ENCODE results near the gene FLACC1. TPM values are rescaled to one million over a fixed set of nuclear protein-coding genes. Genes with fewer than 3 reads are reported as not detected.

Gene FLACC1
- total RNA-seq, 2 donors from 2014 or later, result 0.79 to 0.91 TPM

DNA sequence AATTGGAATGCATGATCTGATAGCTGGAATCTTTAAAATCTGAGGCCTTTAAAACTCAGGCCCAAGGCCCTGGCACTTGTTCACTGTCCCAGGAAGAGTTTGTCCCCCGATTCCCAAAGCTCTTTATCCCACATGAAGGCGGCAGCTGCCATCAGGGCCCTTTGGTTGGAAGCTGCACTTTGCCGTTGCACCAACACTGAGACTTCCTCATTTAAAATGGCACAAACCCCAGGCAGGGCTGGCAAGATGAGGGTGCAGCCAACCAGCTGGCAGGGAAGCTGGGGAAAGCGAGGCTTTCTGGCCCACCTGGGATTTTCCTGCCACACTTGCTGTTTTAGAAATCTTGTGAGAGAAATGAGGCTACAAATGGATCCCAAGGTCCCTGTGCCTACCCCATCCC, 6.3 kb downstream of the FLACC1 start:
- Mint-ChIP-seq H3K27ac (no peak overlapping the region), H3K36me3 (ENCODE audit: low read depth) (no peaks in the 10 kb centered on the region), H3K9me3 (no peaks in the 10 kb centered on the region), H3K27me3 (ENCODE audit: insufficient read depth) (peaks cover 51% of the 10 kb centered on the region), H3K4me1 (no peaks in the 10 kb centered on the region), H3K4me3 (no peak overlapping the region)
- Histone ChIP-seq H3K9ac (ENCODE audit: extremely low read depth, low read length, poor library complexity, severe bottlenecking) (no peak overlapping the region), H3K27ac (ENCODE audit: low read depth, low read length) (no peak overlapping the region), H3K36me3 (ENCODE audit: control insufficient read depth, insufficient read depth, low read length) (no peaks in the 10 kb centered on the region), H3K27me3 (ENCODE audit: control insufficient read depth, insufficient read depth, low read length, poor library complexity, severe bottlenecking) (peaks cover 61% of the 10 kb centered on the region), H3K4me3 (ENCODE audit: low read length) (no peak overlapping the region), H3K4me1 (ENCODE audit: control insufficient read depth, insufficient read depth, low read length) (no peaks in the 10 kb centered on the region), H3K9me3 (ENCODE audit: control insufficient read depth, low read length) (no peaks in the 10 kb centered on the region)
- TF ChIP-seq, protein P1, sequence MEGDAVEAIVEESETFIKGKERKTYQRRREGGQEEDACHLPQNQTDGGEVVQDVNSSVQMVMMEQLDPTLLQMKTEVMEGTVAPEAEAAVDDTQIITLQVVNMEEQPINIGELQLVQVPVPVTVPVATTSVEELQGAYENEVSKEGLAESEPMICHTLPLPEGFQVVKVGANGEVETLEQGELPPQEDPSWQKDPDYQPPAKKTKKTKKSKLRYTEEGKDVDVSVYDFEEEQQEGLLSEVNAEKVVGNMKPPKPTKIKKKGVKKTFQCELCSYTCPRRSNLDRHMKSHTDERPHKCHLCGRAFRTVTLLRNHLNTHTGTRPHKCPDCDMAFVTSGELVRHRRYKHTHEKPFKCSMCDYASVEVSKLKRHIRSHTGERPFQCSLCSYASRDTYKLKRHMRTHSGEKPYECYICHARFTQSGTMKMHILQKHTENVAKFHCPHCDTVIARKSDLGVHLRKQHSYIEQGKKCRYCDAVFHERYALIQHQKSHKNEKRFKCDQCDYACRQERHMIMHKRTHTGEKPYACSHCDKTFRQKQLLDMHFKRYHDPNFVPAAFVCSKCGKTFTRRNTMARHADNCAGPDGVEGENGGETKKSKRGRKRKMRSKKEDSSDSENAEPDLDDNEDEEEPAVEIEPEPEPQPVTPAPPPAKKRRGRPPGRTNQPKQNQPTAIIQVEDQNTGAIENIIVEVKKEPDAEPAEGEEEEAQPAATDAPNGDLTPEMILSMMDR (conservative IDR thresholded peaks at IDR 0.05), result no peak
- whole genome bisulfite sequencing, 2 experiments (ENCODE audit: insufficient coverage in 1 of 2, insufficient read length in 1 of 2), result 94 to 100% methylated on average over 2 to 4 of the region's 4 CpGs
- no peak for DNase-seq

DNA sequence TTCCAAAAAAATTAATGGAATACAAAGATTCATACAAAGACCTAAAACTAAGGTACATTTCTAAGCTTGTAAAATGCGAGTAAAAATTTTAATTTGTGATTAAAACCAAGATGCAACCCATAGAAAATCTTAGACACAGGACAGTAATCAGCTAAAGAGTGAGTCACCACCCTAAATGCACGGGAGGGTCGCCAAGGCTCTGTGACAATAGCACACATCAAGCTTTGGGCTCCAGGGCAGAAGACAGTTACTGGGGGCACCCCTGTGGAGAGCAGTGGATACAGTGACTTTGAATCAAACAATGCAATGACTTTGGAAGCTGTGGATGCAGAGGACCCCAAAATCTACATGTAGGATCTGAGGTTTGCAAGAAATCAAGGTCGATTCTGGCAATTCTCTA, 7.5 kb downstream of the FLACC1 start:
- Mint-ChIP-seq H3K36me3 (ENCODE audit: low read depth) (no peaks in the 10 kb centered on the region), H3K4me3 (no peak overlapping the region), H3K27me3 (ENCODE audit: insufficient read depth) (peaks cover 54% of the 10 kb centered on the region), H3K4me1 (no peaks in the 10 kb centered on the region), H3K27ac (no peak overlapping the region), H3K9me3 (no peaks in the 10 kb centered on the region)
- Histone ChIP-seq H3K9ac (ENCODE audit: extremely low read depth, low read length, poor library complexity, severe bottlenecking) (no peak overlapping the region), H3K4me1 (ENCODE audit: control insufficient read depth, insufficient read depth, low read length) (no peaks in the 10 kb centered on the region), H3K27ac (ENCODE audit: low read depth, low read length) (no peak overlapping the region), H3K9me3 (ENCODE audit: control insufficient read depth, low read length) (no peaks in the 10 kb centered on the region), H3K4me3 (ENCODE audit: low read length) (no peak overlapping the region), H3K36me3 (ENCODE audit: control insufficient read depth, insufficient read depth, low read length) (no peaks in the 10 kb centered on the region), H3K27me3 (ENCODE audit: control insufficient read depth, insufficient read depth, low read length, poor library complexity, severe bottlenecking) (peaks cover 63% of the 10 kb centered on the region)
- 61 to 78% methylated on average over 2 to 4 of the region's 4 CpGs for WGBS, 2 experiments (ENCODE audit: insufficient coverage in 1 of 2, insufficient read length in 1 of 2)
- peak; percentile 34 for DNase-seq
- TF ChIP-seq, protein P1 (conservative IDR thresholded peaks at IDR 0.05), result no peak

DNA sequence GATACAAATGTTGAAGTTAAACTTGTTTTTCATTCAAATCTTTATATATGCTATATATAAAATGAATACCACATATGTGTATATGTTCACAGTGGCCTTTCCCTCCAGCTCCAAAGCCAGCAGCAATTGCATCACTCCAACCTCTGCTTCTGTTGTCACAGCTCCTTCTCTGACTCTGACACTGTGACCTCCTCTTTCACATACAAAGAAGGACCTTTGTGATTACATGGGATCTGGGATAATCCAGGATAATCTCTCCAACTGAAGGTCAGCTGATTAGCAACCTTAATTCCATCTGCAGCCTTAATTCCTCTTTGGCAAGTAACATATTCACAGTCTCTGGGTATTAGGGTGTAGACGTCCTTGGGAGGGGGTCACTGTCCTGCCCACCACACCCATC, 8.4 kb downstream of the FLACC1 start:
- Histone ChIP-seq H3K4me3 (ENCODE audit: low read length) (no peak overlapping the region), H3K9me3 (ENCODE audit: control insufficient read depth, low read length) (no peaks in the 10 kb centered on the region), H3K36me3 (ENCODE audit: control insufficient read depth, insufficient read depth, low read length) (no peaks in the 10 kb centered on the region), H3K27me3 (ENCODE audit: control insufficient read depth, insufficient read depth, low read length, poor library complexity, severe bottlenecking) (peaks cover 63% of the 10 kb centered on the region), H3K9ac (ENCODE audit: extremely low read depth, low read length, poor library complexity, severe bottlenecking) (no peak overlapping the region), H3K27ac (ENCODE audit: low read depth, low read length) (no peak overlapping the region), H3K4me1 (ENCODE audit: control insufficient read depth, insufficient read depth, low read length) (no peaks in the 10 kb centered on the region)
- DNase-seq, result no peak
- H3K4me1 Mint-ChIP-seq, result peaks cover under 1% of the 10 kb centered on the region
- H3K4me3 Mint-ChIP-seq, result no peak overlapping the region
- H3K36me3 Mint-ChIP-seq (ENCODE audit: low read depth), result no peaks in the 10 kb centered on the region
- WGBS, 2 experiments (ENCODE audit: insufficient coverage in 1 of 2, insufficient read length in 1 of 2), result 62% methylated on average over 1 of the region's 1 CpG; no CpG with 5 or more reads in 1 of the 2 experiments
- H3K27me3 Mint-ChIP-seq (ENCODE audit: insufficient read depth), result peaks cover 54% of the 10 kb centered on the region
- TF ChIP-seq, protein P1 (conservative IDR thresholded peaks at IDR 0.05), result no peak
- H3K27ac Mint-ChIP-seq, result no peak overlapping the region
- H3K9me3 Mint-ChIP-seq, result no peaks in the 10 kb centered on the region

Data from endodermal cell (in vitro differentiated cells).